HG03097 (cell line): Measurements from ENCODE around the gene PCMTD2.
"Not testable (repeated sequence)": the region's sequence is repeated elsewhere in the genome, so short reads cannot be mapped to it uniquely, and the experiment has no call there.

Source experiments
- ATAC-seq: cut with Tn5 transposase; IDR thresholded peaks from one replicate; pipeline ENCODE4 v1.9.1; 2021; ENCODE audit not compliant: unreplicated experiment, low FRiP score

Gene PCMTD2

DNA sequence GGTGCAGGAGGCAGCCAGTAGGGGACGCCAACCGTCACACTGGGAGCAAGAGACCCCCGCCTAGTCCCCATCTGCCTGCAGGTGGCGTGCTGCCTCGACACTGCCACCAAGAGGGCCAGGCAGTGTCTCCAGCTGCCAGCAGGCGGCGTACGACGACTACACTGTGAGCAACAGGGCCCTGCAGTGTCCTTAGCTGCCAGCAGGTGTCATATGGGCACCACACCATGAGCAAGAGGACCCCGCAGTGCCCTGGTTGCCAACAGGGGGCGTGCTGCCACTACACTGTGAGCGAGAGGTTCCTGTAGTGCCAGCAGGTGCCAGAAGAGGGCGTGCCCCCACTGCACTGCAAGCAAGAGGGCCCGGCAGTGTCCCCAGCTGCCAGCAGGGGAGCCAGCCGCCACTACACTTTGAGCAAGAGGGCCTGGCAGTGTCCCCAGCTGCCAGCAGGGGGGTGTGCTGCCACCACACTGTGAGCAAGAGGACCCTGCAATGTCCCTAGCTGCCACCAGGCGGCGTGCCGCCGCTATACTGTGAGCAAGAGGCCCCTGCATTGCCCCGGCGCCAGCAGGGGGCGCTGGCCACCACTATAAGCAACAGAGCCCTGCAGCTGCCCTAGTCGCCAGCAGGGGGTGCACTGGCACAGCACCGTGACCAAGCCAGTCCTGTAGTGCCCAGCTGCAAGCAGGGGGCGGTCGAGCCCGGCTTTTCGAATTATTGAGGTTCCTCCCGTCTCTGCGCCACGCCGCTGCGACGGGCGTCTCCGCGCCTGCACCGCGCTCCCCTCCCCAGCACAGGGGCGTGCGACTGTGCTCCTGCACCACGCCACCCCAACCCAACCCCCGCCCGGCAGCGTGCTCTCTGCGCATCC lies 30.3 kb downstream of the PCMTD2 start:
- peak; percentile 94 for ATAC-seq

DNA sequence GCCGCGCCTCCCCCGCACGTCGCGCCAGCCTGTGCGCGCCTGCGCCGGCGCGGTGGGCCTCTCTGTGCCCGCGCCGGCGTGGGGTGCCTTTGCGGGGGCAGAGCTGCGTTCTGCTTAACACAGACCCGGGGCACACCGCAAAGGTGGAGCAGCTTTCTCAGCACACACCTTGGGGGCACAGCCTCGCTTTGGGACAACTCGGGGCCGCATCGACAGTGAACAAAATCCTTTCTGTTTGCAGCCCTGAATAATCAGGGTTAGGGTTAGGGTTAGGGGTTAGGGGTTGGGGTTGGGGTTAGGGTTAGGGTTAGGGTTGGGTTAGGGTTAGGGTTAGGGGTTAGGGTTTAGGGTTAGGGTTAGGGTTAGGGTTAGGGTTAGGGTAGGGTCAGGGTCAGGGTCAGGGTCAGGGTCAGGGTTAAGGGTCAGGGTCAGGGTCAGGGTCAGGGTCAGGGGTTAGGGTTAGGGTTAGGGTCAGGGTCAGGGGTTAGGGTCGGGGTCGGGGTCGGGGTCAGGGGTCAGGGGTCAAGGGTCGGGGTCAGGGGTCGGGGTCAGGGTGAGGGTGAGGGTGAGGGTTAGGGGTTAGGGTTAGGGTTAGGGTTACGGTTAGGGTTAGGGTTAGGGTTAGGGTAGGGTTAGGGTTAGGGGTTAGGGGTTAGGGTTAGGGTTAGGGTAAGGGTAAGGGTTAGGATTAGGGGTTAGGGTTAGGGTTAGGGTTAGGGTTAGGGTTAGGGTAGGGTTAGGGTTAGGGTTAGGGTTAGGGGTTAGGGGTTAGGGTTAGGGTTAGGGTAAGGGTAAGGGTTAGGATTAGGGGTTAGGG lies 31.1 kb downstream of the PCMTD2 start:
- not testable (repeated sequence) for ATAC-seq

DNA sequence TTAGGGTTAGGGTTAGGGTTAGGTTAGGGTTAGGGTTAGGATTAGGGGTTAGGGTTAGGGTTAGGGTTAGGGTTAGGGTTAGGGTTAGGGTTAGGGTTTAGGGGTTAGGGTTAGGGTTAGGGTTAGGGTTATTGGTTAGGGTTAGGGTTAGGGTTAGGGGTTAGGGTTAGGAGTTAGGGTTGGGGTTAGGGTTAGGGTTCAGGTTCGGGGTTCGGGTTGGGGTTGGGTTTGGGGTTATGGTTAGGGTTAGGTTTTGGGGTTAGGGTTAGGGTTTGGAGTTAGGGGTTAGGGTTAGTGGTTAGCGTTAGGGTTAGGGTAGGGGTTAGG lies 31.7 kb downstream of the PCMTD2 start:
- ATAC-seq = not testable (repeated sequence)

DNA sequence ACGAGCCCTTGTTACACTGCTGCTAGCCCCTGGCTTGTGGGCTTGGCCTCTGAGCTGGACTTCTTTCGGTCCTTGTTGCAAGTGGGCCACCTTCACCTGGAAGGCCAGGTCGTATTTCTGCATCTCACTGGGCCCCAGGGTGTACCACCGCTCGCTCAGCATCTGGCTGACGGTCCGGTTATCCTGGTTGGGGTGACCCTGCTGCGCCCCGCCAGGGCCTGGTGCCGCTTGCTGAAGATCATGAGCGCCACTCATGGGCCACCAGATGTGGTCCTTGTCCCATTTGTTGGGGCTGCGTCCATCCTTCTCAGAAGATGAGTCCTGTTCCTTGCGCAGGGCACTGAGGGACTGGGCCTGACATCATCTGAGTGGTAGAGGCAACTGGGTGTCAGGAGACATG lies 36.6 kb downstream of the PCMTD2 start:
- not testable (repeated sequence) for ATAC-seq

DNA sequence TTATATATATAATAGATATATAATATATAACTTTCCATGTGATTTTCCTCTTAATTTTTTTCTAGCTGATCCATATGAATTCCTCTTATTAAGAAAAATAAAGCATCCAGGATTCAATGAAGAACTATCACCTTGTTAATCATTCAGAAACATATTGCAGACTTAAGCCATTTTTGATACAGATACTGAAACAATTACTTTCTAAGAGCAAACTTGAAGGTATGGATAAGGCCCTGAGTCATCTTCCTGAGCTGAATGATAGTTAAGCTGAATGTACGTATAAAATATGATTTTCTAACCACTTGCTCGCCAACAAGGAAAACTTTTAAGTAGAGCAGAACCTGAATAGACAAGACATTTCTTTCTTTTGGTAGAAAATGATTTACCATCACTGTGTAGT lies 47.5 kb downstream of the PCMTD2 start:
- not testable (repeated sequence) for ATAC-seq

DNA sequence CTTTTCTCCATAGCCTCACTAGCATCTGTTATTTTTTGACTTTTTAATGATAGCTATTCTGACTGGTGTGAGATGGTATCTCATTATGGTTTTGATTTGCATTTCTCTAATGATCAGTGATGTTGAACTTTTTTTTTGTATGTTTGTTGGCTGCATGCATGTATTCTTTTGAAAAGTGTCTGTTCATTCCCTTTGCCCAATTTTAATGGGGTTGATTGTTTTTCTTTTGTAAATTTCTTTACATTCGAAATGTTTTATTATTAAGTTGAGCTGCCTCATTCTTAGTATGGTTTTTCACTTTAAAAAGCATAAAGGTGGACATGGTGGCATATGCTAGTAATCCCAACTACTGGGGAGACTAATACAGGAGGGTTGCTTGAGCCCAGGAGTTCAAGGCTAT lies 58.2 kb downstream of the PCMTD2 start:
- ATAC-seq = not testable (repeated sequence)

- not testable (repeated sequence) for ATAC-seq
These were observed 59.8 kb downstream of the PCMTD2 start for GRCh38 chr20:64315381-64315780.

GRCh38 chr20:64315884-64316283 lies 60.3 kb downstream of the PCMTD2 start:
- ATAC-seq = not testable (repeated sequence)

DNA sequence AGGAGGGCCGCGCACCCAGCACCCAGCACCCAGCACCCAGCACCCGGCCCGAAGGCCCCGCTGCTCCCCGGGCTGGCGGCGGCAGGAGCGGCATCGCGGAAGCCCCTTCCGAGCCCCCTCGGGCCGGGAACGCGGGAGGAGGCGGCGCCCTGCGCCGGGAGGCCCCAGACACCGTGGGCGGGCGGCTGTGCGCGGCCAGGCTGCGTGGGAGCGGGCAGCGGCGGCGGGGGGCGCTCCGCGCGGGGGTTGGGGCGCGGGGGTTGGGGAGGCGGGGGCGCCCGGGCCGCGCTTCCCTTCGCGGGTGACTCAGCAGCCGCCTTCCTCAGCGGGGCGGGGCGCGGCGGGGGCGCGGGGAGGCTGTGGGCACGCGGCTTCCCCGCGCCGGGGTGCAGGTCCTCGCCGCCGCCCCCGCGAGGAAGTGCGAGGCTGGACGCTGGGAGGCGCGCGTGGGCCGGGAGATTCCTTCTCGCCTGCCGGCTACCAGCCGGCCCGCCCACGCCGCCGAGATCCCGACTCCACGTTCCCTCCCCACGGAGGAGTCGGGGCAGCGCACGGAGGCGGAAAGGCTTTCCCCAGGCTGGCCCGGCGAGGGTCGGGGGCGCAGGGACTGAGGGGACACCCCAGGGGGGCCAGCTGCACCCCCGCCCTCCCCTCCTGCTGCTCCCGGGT lies 61.0 kb downstream of the PCMTD2 start:
- not testable (repeated sequence) for ATAC-seq

DNA sequence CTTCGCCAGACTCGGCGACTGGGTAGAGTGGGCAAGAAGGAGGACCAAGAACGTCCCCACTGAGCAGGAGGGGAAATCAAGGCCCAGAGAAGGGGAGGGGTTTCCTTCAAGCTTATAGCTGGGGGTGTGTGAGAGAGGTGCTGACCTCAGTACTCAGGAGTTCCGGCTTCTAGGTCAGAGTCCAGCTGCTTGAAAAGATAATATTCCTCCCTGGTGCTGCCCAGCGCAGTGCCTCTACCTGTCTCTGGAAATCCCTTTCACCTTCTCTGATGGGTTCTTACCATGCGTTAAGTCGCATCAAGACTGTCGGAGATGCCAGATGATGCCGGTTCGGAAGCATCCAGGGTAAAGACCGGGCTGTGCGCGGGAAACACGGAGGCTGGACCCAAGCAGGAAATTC lies 61.8 kb downstream of the PCMTD2 start:
- ATAC-seq = not testable (repeated sequence)

GRCh38 chr20:64318056-64318455 lies 62.5 kb downstream of the PCMTD2 start:
- ATAC-seq = not testable (repeated sequence)

- ATAC-seq = not testable (repeated sequence)
These were observed 66.7 kb downstream of the PCMTD2 start for GRCh38 chr20:64322031-64322789.
